ENCODE data around the gene FNBP1.

The FNBP1 gene

GRCh38 chr9:129858167-129858962 is 184.6 kb downstream of the FNBP1 start:
- DNase-seq (ENCODE audit: low read depth in 2 of 2) = no peak

- DNase-seq (ENCODE audit: low read depth in 2 of 2) = no peak
Observed at GRCh38 chr9:129857207-129857606, 185.8 kb downstream of the FNBP1 start.

DNA sequence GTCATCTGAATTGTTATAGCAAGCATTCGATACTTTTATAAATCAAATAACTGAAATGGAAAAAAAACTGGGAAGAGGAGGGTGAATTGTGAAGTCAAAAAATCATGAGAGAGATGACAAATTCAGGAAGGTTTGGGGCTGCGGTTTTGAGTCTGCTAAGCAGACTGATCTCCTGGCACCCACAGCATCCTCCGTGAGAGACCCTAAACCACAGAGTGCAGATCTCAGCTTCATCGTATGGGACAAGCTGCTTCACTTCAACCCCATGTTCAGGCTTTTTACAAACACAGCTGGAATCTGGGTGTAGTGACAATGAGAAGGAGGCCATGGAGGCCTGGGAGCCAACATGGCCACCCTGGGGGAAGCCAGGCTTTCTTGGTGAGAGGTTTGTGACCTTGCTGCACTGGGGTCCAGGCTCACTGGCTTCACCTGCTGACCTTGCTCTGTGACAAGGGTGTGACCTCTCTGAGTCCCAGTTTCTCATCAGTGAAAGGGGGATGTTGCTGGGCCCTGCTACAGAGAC is 188.3 kb downstream of the FNBP1 start:
- no peak for DNase-seq (ENCODE audit: low read depth in 2 of 2)

DNA sequence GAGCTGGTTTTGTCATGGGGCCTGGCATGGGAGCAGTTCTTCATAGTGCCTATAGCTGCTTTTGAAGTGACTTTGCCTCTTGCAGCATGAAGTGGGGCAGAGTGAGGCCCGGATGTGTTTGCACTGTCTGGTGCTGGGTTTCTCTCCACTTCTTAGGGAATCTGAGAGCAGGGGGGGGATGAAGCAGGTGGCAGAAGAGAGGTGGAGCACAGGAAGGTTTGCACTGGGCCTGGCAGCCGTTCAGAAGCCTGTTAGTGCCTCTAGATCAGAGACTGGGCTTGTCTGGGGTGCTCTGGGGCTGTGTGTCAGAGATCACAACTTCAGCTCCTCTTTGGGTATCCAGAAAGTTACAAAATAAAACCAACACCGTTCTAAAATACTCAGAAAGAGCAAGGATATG is 189.4 kb downstream of the FNBP1 start:
- DNase-seq (ENCODE audit: low read depth in 2 of 2) = no peak

GRCh38 chr9:129852579-129852978 is 190.4 kb downstream of the FNBP1 start:
- DNase-seq (ENCODE audit: low read depth in 2 of 2) = no peak

DNA sequence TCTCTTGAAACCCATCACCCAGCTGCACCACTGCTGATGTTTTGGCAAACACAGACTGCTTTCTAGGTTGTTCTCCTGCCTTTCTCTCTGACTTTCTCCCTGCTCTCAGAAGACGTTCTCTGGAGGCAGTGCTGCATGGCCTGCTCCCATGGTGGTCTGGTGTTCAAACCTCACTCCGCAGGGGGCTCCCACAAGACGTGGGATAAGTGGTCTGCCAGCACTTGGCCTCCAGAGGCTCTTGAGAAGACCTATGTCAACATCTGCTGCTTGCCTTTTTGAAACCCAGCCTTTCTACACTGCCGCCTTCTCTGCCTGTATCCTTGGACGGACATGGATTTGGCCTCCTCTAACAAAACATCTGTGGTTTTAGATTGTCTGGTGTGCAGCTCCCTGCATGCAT is 191.2 kb downstream of the FNBP1 start:
- no peak for DNase-seq (ENCODE audit: low read depth in 2 of 2)

DNA sequence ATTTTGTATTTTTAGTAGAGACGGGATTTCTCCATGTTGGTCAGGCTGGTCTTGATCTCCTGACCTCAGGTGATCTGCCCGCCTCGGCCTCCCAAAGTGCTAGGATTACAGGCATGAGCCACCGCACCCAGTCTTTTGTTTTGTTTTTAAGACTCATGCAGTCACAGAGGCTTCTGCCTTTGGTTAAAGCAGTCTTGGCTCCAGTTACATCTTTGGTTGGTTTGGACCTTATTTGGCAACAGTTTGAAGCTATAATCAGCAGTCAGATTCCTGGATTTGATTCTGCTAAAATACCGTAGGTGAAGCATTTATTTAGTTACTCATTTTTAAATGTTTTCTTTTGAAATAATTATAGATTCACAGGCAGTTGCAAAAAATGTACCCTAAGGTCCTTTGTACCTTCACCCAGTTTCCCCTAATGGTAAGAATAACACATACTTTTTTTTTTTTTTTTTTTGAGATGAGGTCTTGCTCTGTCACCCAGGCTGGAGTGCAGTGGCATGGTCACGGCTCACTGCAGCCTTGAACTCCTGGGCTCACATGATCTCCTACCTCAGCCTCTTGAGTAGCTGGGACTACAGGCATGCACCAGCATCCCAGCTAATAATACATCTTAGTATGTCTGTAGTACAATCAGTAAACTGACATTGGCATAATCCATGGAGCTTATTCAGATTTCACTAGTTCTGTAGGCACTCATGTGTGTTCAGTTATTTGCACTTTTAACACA is 192.0 kb downstream of the FNBP1 start:
- no peak for DNase-seq (ENCODE audit: low read depth in 2 of 2)

GRCh38 chr9:129849901-129850300 is 193.1 kb downstream of the FNBP1 start:
- DNase-seq (ENCODE audit: low read depth in 2 of 2) = no peak

DNA sequence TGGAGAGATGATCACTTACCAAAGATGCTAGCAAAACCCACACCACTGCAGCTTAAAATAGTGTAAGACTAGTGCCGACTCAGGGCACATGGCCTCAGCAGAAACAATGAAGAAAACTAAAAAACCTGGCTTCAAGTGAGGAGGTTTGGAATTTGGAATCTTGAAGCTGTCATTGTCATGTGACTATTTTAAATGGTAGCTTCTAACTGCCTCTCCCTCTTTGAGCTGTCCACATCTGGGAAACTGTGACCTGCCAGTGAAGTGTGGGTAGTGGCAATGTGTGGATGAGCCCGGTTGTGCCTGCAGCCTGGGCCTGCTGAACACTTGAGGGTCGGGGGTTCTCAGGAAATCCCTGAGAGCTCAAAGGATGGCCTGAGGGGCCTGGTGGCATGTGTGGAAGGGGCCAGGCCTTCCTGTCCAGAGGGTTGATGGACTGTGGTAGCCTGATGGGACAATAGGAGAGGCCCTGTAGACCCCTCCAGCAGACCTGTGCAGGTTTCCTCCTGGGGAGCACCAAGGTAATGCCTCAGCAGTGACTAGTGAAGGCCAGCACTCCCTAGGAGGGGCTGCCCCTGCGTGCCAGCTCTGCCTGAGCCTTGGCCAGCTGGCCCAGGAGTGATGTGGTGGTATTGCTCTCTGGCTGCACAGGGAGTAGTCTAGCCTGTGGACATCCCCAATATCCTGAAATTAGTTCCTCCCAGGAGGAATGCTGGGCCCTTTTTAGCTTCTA is 194.1 kb downstream of the FNBP1 start:
- DNase-seq (ENCODE audit: low read depth in 2 of 2) = no peak

- no peak for DNase-seq (ENCODE audit: low read depth in 2 of 2)
Observed at GRCh38 chr9:129845373-129845772, 197.6 kb downstream of the FNBP1 start.

GRCh38 chr9:129841071-129841470 is 201.9 kb downstream of the FNBP1 start:
- no peak for DNase-seq (ENCODE audit: low read depth in 2 of 2)

GRCh38 chr9:129840034-129840433 is 203.0 kb downstream of the FNBP1 start:
- DNase-seq (ENCODE audit: low read depth in 2 of 2) = no peak

GRCh38 chr9:129839324-129840023 is 203.5 kb downstream of the FNBP1 start:
- DNase-seq (ENCODE audit: low read depth in 2 of 2) = no peak

DNA sequence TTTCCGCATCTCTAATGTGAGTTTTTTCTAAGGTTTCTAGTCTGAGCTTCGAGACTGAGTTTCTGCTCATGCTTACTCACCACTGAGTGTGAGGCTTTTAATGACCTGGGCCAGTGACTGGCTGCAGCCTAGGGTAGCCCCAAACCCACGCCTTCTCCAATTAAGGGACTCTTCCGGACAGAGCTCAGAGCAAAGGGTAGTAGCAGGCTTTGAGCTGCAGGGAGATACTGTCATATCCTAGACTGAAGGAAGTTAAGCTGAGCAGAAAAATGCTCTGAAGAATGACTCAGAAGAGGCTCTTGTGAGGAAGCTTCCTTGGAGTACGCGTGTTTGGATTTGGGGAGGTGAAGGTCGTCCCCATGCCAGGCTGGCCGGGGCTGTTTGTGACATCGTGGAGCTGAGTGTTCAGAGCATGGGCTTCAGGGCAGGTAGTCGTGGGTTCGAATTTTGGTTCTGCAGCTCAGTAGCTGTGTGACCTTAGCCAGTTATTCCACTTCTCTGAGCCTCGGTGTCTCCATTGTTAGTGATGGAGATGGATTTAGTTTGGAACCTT is 204.2 kb downstream of the FNBP1 start:
- no peak for DNase-seq (ENCODE audit: low read depth in 2 of 2)

Measured in stimulated activated CD4-positive, alpha-beta T cell treated with anti-CD3 and anti-CD28 coated beads, Interleukin-1b, Interleukin-23, amount 100 ng/mL, for 4 hours (primary cell).